Activated CD4-positive, alpha-beta T cell treated with anti-CD3 and anti-CD28 coated beads, Interleukin-2, amount 50 U/mL, for 48 hours (primary cell): Measurements from ENCODE around the gene FUT1.
"Not testable (repeated sequence)": the region's sequence is repeated elsewhere in the genome, so short reads cannot be mapped to it uniquely, and the experiment has no call there.

ENCODE experiments used
- DNase-seq, 2 experiments: peaks; one replicate each; pipeline ENCODE4 v3.0.0-alpha.2; 2020

FUT1 gene

DNA sequence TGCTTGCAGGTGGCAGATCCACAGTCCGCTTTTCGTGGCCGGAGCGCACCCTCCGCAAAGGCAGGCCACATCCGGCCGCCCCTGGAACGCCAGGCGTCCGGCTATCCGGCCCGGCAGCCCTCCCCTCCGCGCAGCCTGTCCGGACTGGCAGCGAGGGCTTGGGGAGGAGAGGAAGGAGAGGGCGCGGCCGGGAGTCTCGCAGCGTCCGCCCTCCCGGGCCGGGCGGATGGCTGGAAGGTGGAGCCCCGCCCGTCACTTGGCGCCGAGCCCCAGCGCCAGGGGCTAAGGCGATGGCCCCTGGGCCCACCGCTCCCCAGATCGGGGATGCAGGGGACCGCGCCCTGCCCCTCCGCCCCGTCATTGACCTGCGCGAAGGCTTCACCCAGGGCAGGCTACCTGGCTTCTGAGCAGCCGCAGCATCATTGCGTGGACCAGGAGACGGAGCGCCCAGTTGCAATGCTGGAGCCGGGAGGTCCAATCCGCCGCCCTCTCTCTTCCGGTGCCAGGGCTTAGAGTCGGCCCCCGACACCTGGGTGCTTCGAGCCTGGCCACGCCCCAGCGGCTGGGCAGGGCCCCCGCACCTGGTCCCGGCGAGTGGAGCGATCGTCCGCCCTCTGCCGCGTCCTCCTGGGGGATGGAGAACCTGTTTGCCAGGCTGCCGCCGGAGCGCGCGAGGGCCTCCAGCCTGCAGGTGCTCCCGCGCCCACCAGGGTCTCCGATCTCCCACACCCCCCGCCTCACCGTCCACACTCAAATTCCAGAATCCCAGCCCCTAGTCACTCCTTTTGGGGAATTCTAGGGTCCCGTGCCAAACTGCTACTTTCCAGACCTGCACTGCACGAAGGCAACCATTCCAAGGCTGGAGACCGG lies at the start of gene FUT1:
Gene FUT1 (minus strand): TSS at position 146 of the 870 bp plus-strand sequence. CDS start 1,360 bp downstream, outside the sequence.
- peak; percentile 36 to 43 for DNase-seq

DNA sequence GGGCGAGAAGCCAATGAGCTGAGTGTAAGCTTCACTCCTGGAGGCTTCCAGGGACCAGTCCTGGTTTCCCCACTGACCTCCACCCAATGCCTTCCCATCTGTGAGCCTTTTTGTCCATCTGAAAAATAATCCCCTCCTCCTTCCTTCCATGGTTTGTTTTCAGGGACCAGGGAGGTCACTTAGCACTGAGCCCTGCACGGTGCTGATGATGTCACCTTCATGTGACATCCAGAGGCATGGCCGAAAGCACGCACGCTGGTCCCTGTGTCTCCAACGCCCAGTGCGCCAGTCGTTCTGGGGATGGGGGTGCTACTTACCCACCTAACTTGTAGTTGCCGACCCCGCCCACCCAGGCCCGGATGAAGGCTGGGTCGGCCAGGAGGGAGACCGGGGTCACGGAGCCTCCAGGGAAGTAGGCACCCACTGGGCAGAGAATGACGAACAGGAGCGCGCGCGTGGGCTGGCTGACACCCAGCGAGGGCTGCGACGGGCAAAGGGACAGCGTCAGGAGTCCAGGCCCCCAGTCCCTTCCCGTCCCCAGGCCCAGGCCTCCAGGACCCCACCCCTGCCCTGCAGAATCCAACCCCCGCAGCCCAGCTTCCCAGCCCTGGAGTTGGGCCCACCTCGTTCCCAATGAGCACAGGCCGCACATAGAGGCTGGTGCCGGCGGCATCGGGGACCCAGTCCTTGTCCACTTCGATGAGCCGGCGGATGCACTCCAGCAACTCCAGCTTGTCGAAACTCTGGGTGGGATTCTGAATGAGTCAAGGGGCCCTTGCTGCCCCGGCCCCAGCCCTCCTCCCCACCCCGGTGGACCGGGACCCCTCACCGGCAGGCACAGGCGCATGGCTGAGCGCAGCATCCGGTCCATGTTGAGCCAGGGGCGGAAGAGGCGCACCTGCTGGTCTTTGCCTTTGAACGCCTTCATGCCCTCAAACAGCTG lies 47.2 kb upstream of the FUT1 start:
- no peak for DNase-seq

DNA sequence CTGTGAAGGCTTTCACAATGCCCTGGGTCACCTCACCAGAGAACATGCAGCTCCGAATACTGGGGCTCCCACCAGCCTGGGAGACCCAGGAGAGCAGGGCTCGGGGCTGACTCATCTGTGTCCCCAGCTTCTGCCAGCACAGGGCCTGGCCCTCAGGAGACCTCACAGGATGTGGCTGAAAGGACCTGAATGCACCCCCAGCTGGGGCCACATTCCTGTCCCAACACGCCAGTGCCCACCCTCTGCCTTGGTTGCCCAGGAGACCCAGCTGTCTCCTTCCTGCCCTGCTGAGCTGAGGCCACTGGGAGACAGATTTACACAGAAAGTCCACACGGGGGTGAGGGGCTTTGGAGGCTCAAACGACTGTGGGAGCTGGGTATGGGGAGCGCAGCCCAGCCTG lies 46.5 kb upstream of the FUT1 start:
- DNase-seq, result no peak

DNA sequence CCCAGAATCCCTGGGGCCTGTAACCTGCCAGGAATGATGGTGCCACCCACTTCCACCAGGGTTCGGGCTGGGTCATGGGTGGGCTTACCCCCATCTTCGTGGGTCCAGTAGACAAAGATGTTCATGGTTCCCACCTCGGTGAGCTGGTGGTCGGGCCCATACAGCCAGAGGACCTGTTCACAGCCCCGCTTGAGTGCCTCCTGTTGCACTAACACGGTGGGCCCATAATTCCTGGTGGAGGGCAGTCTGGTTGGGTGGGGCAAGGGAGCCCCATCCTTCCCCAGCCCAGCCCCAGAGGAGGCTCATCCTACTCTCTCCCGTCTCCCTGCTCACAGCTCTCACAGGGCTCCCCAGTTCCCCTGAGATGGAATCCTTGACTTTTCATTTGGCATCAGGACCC lies 44.7 kb upstream of the FUT1 start:
- DNase-seq, result no peak

DNA sequence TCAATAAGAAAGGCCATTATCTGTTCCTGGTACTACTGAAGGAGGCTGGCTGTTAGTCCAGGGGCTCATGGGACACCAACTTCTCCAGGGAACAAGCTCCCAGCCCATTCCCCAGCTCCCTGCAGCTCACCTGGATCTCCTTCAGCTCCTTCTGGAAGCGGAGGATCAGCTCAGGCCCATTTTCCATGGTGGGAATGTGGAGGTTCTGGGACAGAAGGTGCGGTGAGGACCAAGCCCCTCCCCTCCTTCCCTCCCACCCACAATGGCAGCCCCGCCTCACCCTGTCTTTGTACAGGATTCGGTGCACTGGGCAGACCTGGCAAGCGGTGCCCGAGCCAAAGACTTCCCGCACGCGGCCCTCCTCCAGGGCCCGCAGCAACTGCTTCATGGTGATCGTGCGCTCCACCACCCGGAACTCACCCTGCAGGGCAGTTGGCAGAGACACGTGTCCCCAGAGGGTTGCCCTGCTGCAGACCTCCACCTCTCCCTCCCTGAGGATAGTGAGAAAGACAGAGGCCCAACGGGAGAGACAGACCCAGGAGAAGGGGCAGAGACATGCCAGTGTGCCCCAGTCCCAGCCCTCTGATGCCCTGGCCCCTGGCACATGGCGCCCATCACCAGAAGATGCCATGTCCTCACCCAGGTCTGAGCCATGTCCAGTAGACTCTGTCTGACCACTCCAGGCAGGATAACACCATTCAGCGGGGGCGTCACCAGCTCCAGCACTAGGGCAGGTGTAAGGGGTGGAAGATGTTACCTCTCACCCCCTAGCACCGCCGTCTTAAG lies 44.0 kb upstream of the FUT1 start:
- DNase-seq, result no peak

DNA sequence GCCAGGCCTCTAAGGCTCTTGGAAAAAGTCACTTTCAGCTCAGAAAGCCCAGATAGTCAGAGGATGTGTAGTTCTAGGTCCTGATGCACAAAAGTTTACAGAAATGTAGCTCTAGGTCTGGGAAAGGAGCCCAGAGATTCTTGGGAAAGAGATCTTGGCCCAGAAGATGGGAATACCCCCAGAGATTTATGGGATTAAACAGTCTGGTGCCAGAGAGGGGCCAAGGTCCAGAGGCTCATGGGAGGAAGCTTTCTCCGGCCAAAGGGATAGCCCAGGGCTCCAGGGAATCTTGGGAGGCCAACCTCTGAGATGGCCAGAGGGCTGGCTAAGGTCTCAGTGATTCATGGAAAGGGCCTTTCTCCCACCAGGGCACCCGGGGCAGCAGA lies 43.2 kb upstream of the FUT1 start:
- no peak for DNase-seq

DNA sequence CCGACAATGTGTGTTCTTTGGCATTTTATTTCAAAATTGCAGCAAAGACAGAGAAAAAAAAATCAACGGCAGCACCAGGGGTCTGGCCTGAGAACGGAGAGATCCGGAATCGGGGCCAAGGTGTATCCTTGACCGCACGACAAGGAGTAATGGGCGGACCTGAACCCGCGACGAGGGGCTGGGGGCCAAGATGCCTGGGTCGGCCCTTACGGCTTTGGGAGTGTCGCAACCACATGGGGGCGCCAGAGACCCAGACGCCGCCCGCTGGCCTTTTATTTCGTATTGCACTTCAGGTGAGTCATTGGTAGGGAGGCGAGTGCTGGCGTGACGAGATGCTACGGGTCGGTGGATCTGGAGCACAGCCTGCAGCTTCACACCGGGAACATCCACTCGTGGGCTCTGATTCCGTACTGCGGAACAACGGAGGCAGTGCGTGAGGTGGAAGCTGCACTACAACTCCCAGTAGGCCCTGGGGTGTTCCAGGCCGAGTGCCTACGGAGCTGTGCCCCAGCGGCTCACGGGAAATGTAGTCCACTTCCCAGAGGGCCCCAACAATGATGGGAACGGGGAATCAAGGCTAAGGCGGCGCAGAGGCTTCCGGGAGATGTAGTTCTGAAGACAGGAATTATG lies 42.7 kb upstream of the FUT1 start:
- DNase-seq, result peak; percentile 81 to 87

DNA sequence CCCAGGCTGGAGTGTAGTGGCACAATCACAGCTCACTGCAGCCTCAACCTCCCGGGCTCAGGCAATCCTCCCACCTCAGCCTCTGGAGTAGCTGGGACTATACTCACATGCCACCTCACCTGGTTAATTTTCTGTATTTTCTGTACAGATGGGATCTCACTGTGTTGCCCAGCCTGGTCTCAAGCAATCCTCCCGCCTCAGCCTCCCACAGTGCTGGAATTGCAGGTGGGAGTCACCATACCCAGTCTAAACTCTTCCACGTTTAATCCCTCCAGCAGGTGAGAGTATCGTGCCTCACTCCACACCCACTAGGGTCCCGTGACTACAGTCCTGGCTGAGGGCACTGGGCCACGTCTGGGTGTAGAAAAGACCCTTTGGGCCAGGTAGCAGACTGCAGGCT lies 41.9 kb upstream of the FUT1 start:
- DNase-seq, result no peak

DNA sequence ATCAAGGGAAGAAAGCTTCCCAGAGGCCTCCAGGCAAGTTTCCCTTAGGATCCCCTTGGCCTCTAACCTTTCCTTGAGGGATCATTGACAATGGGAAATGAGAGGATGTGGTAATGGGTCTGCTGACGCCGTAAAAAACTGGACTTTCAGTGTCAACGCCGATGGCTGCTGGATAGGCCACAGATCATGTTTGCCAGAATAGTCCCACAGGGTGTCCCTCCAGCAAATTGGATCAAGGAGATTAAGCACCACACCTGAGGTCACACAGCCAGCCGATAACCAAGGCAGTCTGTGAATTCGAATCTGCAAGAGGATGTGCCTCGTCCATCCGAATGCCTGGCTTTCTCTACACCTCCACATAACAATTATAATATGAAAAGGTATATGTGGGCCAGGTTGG lies 40.8 kb upstream of the FUT1 start:
- no peak for DNase-seq

DNA sequence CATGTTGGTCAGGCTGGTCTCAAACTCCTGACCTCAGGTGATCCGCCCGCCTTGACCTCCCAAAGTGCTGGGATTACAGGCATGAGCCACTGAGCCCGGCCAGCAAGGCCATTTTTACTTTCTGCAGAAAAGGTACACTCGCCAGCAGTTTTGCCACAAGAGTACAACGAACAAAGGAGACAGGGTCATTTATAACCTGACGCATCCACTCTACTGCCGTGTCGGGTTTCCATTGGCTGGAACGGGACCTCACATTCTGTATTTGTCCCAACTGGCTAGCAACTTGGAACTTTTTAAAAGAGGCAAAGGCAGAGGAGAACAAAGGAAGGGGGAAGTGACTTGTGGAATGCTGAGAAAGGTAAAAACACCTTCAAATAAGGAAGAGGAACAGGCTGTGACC lies 34.9 kb upstream of the FUT1 start:
- DNase-seq, result not testable (repeated sequence)

DNA sequence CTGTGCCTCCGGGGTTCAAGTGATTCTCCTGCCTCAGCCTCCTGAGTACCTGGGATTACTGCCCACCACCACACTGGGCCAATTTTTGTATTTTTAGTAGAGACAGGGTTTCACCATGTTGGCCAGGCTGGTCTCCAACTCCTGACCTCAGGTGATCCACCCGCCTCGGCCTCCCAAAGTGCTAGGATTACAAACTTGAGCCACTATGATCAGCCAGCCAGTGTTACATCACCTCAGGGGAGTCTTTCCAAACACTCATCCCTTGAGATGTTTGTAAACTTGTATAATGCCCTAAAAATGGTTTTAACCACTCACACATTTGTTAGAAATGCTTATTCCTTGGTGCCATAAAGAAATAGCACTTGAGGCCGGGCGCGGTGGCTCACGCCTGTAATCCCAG lies 34.0 kb upstream of the FUT1 start:
- not testable (repeated sequence) for DNase-seq

DNA sequence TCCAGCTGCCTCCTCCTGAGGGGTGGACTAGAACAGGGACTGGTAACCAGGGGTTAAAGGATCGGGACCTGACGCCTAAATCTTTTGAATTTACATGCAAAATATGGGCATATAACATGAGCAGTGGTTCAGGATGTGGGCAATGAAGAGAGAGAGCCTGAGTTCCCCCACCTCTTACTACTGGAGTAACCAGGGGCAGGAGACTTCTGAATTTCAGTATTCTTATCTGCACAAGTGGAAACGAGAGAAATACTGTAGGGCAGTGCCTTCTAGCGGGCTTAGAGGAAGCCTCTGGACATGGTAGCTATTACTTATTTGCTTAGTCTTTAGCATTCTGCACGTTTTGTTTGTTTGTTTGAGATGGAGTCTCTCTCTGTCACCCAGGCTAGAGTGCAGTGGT lies 32.1 kb upstream of the FUT1 start:
- no peak for DNase-seq

DNA sequence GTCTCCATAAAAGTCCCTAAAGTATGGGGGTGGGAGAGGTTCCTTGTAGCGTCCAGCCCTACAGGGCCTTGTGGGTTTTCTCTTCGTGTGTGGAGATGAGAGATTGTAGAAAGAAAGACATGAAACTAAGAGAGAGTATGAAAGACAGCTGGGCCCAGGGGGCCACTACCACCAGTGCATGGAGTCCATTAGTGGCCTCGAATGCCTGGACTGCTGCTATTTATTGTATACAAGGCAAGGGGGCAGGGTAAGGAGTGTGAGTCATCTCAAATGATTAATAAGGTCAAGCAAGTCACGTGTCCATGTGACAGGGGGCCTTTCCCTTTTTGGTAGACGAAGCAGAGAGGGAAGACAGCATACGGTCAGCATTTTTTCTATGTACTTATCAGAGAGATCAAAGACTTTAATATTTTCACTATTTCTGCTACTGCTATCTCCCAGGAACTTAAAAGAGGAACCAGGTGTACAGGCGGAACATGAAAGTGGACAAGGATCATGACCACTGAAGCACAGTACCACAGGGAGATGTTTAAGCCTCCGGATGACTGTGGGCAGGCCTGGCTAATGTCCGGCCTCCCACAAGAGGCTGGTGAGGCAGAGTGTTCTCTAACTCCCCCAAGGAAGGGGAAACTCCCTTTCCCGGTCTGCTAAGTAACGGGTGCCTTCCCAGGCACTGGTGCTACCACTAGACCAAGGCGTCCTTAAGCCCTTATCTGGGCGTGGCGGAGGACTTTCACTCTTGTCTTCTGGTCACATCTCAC lies 28.4 kb upstream of the FUT1 start:
- DNase-seq, result no peak

DNA sequence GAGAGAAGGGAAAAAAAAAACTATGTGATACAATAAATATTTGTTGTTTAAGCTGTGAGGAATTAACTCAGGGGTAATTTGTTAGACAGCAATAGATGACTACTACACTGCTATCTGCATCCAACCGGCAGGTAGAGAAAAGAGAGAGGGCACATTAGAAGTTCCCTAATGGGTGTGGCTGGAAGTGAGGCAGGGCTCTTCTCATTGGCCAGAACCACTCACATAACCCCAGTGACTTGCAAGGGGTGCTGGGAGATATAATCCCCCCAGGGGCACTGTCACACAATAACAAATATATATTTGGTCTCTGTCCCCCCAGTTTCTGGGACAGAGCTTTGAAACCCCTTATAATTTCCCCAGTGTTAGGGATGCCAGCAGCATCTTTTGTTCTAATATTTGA lies 27.2 kb upstream of the FUT1 start:
- no peak for DNase-seq

DNA sequence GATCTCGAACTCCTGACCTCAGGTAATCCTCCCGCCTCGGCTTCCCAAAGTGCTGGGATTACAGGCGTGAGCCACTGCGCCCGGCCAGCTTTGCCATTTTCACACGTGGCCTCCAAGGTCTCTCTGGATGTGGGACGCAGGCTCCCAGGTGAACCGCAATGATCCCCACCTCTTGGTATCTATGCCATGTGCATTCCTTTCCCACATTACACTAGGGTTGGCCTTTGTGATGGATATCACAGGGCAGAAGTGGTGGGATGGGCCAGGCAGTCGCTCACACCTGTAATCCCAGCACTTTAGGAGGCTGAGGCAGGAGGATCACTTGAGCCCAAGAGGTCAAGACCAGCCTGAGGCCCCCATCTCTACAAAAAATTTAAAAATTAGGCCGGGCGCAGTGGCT lies 25.3 kb upstream of the FUT1 start:
- no peak for DNase-seq

DNA sequence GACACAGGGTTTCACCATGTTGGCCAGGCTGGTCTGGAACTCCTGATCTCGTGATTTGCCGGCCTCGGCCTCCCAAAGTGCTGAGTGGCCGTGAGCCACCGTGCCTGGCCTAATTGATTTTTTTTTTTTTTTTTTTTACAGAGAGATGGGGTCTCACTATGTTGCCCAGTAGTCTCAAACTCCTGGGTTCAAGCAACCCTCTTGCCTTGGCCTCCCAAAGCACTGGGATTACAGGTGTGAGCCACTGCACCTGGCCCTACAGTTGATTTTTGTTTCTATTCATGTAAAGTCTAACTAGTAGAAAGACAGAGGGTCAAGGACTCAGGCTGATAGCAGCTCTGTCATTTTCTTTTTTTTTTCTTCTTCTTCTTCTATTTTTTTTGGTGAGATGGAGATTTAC lies 24.7 kb upstream of the FUT1 start:
- DNase-seq, result no peak

DNA sequence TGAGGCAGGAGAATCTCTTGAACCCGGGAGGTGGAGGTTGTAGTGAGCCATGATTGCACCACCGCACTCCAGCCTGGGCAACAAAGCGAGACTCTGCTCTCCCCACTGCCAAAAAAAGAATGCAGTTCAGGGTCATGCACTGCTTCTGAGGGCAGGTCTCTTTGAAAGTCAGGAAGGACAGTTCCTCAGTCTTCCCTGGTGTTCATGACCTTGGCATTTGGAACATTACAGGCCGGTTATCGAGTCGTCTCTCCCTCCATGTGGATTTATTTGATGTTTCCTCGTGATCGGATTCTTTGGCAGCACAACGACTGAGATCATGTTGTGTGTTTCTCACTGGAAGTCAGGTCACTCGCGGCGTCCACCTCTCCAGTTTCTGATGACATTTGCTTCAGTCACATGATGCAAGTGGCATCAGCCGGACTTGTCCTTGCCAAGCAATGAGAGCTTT lies 20.1 kb upstream of the FUT1 start:
- no peak for DNase-seq

DNA sequence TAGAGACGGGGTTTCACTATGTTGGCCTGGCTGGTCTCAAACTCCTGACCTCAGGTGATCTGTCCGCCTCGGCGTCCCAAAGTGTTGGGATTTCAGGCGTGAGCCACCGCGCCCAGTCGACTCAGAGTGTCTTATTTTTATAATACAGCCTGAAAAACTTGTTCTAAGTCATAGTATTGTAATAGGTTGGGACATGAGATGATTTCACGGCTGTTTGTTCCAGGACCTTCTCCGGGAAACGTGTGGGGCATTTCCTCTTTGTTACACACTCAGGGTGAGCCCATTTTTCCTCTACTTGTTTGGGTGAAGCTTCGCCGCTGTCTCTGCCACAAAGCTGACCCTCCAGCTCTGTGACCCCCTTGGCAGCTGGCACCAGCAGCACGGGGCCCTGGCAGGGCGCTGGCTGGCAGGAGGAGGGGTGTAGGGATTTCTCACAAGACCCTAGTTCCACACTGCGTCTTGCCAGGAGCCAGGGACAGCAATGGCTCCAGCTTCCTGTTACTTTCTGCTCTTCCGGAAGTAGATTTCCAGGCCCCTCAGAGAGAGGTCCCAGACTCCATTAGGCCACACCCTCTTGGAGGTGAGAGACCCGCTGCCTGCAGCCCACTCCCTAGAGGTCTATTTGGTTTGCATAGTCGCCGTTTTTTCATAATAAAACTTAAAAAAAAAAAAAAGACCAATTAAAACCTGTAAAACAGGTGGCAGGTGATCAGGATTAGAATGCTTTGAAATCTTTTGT lies 18.5 kb upstream of the FUT1 start:
- DNase-seq, result no peak

DNA sequence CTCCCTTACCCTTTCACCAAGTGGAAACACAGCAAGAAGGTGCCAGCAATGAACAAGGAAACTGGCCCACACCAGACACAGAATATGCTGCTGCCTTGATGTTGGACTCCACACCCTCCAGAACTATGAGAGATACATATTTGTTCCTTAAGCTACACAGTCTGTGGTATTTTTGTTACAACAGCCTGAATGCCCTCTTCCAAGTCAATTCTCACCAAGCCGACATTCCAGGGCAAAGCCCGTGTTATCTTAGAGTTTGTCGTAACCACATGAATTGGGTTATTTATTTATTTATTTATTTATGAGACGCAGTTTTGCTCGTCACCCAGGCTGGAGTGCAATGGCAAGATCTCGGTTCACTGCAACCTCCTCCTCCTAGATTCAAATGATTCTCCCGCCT lies 17.8 kb upstream of the FUT1 start:
- DNase-seq, result no peak

DNA sequence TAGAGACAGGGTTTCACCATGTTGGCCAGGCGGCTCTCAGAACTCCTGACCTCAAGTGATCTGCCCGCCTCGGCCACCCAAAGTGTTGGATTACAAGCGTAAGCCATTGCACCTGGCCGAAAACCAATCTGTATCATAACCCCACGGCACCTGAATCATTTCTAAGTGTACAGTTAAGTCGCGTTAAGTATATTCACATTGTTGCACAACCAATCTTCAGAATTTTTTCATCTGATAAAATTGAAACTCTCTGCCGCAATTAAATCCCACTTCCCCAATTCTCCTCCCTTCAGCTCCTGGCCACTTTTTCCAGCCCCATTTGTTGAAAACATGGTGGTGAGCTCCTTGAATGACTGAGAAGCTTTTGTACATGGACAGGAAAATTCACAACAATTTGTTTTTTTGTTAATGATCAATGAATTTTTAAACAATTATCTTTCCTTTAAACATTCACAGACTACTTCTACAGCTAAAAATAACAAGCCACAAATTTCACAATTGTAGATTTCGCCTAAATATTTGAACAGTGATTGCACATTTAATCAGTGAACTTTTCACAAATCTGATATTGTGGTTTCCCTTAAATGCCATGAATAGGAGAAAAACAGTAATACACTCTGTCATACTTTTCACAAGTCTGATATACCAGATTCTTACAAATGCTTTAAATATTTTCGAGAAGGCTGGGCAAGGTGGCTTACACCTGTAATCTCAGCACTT lies 16.7 kb upstream of the FUT1 start:
- DNase-seq, result no peak
